ENCODE data around the gene CST7.

CST7 gene, protein sequence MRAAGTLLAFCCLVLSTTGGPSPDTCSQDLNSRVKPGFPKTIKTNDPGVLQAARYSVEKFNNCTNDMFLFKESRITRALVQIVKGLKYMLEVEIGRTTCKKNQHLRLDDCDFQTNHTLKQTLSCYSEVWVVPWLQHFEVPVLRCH

DNA sequence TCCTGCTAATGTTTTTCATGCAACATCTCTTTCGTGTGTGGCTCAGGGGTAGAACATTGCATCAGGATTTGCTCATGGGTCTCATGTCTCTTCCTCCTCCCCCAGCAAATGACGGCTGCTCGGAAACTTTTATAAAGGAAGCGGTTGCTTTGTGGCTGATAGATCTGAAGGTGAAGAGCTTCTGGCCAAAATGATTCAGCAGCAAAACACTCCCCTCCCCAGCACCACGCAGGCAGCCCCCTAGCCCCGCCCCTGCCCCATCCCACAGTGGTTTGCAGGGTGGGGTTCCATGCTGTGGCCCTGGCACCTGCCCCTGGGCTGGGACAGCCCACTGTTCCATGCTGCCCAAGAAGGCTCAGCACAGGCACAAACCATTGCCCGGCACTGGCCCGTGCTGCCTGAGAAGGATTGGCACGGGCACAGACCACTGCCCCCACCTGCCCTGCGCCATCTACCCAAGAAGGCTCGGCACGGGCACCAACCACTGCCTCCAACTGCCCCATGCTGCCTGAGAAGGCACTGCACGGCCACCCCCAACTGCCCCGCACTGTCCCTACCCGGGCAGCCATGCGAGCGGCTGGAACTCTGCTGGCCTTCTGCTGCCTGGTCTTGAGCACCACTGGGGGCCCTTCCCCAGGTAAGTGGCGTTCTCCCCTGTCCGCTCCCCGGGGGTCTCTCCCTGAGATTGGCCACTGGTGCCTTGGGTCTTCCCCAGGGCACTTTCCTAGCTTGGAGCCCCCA lies at the start of gene CST7:
CST7 (plus strand) TSS at position 331 of the 741 bp plus-strand sequence; CDS start at position 568, 237 bp downstream.
- DNase-seq (ENCODE audit: extremely low read depth, insufficient read length) = no peak
- Histone ChIP-seq H3K27me3 (replicated peaks; ENCODE audit: control insufficient read depth, insufficient read depth, low read length) (no peaks in the 10 kb centered on the region; the same call in 1 of the 2 replicates), H3K36me3 (ENCODE audit: control insufficient read depth, insufficient read depth, low read length) (no peaks in the 10 kb centered on the region), H3K4me3 (replicated peaks; ENCODE audit: low read depth, low read length) (no peak within 1 kb of the TSS)
- TF ChIP-seq, protein P1, sequence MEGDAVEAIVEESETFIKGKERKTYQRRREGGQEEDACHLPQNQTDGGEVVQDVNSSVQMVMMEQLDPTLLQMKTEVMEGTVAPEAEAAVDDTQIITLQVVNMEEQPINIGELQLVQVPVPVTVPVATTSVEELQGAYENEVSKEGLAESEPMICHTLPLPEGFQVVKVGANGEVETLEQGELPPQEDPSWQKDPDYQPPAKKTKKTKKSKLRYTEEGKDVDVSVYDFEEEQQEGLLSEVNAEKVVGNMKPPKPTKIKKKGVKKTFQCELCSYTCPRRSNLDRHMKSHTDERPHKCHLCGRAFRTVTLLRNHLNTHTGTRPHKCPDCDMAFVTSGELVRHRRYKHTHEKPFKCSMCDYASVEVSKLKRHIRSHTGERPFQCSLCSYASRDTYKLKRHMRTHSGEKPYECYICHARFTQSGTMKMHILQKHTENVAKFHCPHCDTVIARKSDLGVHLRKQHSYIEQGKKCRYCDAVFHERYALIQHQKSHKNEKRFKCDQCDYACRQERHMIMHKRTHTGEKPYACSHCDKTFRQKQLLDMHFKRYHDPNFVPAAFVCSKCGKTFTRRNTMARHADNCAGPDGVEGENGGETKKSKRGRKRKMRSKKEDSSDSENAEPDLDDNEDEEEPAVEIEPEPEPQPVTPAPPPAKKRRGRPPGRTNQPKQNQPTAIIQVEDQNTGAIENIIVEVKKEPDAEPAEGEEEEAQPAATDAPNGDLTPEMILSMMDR (IDR thresholded peaks at IDR 0.05; ENCODE audit: insufficient read depth, low read length, poor library complexity, severe bottlenecking) = no peak

DNA sequence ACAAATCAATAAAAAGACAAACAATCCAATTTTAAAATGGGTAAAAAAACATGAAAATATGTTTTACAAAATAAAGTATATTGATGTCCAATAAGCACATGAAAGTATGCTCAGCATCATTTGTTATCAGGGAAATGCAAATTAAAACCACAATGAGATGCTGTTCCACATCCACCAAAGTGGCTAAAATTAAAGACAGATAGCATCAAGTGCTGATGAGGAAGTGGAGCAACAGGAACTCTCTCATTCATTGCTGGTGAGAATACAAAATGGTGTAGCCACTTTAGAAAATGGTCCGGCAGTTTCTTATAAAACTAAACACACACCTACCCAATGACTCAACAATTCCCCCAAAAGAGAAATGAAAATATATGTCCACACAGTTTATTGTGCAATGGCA lies 42.3 kb upstream of the CST7 start:
- DNase-seq (ENCODE audit: extremely low read depth, insufficient read length) = no peak
- Histone ChIP-seq H3K4me3 (replicated peaks; ENCODE audit: low read depth, low read length) (no peak overlapping the region), H3K27me3 (replicated peaks; ENCODE audit: control insufficient read depth, insufficient read depth, low read length) (no peaks in the 10 kb centered on the region), H3K36me3 (ENCODE audit: control insufficient read depth, insufficient read depth, low read length) (no peaks in the 10 kb centered on the region)
- TF ChIP-seq, protein P1 (IDR thresholded peaks at IDR 0.05; ENCODE audit: insufficient read depth, low read length, poor library complexity, severe bottlenecking) = no peak

DNA sequence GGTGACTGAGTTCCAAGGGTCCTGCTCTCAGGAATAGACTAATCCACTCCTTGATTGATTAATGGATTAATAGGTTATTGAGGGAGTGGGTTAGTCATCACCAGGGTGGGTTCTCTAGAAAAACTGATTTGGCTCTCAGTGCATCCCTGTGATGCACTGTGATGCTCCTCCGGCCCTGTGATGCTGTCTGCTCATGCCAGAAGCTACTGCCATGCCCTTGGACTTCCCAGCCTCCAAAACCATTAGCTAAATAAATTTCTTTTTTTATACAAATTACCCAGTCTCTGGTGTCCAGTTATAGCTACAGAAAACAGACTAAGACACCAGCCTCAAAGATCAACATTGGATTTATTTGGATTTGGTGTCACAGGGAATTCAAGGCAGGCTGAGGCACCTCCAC lies 40.4 kb upstream of the CST7 start:
- H3K4me3 ChIP-seq (replicated peaks; ENCODE audit: low read depth, low read length) = no peak overlapping the region
- no peak for DNase-seq (ENCODE audit: extremely low read depth, insufficient read length)
- TF ChIP-seq, protein P1 (IDR thresholded peaks at IDR 0.05; ENCODE audit: insufficient read depth, low read length, poor library complexity, severe bottlenecking) = no peak
- no peaks in the 10 kb centered on the region for H3K36me3 ChIP-seq (ENCODE audit: control insufficient read depth, insufficient read depth, low read length)
- H3K27me3 ChIP-seq (replicated peaks; ENCODE audit: control insufficient read depth, insufficient read depth, low read length) = no peaks in the 10 kb centered on the region

DNA sequence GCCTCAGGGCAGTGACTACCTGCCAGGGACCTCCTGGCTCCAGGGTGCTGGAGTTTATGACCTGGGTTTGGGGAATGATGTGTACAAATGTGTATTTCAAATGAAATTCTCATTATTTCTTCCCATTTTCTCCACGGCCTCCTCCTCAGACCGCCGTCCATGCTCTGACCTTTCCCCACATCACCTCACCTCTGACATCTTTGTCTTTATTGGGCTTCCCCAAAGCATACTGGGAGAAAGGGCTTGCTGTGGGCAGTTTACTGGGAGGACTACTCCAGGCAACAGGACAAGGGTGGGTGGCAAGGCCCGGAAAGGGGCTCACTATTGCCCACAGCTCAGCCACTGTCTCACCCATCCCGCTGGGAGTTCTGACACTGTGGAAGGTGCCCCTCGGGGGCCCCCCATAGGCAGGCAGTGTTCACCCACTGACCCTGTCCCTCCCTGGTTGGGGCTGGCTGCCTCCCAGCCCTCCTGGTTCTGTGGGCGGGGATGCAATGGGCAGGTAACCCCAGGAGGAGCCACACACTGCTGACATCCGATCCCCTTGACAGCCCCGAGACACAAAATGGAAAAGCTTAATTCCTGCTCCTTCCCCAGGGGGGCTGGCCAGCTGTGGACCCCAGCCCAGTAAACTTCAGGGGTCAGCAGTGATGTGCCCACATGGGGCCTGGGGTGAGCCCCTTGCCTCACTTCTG lies 39.8 kb upstream of the CST7 start:
- no peak overlapping the region for H3K4me3 ChIP-seq (replicated peaks; ENCODE audit: low read depth, low read length)
- TF ChIP-seq, protein P1 (IDR thresholded peaks at IDR 0.05; ENCODE audit: insufficient read depth, low read length, poor library complexity, severe bottlenecking) = no peak
- H3K27me3 ChIP-seq (replicated peaks; ENCODE audit: control insufficient read depth, insufficient read depth, low read length) = no peaks in the 10 kb centered on the region
- no peaks in the 10 kb centered on the region for H3K36me3 ChIP-seq (ENCODE audit: control insufficient read depth, insufficient read depth, low read length)
- no peak for DNase-seq (ENCODE audit: extremely low read depth, insufficient read length)

DNA sequence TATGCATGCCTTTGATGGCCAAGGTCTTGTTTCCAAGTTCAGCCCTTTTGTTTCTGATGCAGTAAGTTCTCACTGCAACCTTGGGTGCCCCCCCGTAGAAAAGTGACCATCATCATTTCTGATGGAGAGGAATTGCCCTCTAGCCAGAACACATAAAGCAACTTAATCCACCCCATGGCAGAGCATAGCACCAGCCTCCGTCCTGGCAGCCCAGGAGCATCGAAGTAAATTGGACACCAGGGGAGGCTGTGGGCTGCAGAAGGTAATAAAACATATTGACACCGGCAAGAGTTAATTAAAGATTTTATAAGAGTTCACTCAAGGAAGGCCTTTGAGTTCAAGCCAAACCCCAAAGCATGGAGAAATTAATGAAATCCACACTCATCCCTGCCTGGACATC lies 39.2 kb upstream of the CST7 start:
- Histone ChIP-seq H3K27me3 (replicated peaks; ENCODE audit: control insufficient read depth, insufficient read depth, low read length) (no peaks in the 10 kb centered on the region), H3K36me3 (ENCODE audit: control insufficient read depth, insufficient read depth, low read length) (no peaks in the 10 kb centered on the region), H3K4me3 (replicated peaks; ENCODE audit: low read depth, low read length) (no peak overlapping the region)
- TF ChIP-seq, protein P1 (IDR thresholded peaks at IDR 0.05; ENCODE audit: insufficient read depth, low read length, poor library complexity, severe bottlenecking) = no peak
- no peak for DNase-seq (ENCODE audit: extremely low read depth, insufficient read length)
